ENCODE data around the gene ABT1. TPM values are rescaled to one million over a fixed set of nuclear protein-coding genes. Genes with fewer than 3 reads are reported as not detected.

ABT1 gene
- polyA plus RNA-seq, 1 experiment: 18.4 TPM

DNA sequence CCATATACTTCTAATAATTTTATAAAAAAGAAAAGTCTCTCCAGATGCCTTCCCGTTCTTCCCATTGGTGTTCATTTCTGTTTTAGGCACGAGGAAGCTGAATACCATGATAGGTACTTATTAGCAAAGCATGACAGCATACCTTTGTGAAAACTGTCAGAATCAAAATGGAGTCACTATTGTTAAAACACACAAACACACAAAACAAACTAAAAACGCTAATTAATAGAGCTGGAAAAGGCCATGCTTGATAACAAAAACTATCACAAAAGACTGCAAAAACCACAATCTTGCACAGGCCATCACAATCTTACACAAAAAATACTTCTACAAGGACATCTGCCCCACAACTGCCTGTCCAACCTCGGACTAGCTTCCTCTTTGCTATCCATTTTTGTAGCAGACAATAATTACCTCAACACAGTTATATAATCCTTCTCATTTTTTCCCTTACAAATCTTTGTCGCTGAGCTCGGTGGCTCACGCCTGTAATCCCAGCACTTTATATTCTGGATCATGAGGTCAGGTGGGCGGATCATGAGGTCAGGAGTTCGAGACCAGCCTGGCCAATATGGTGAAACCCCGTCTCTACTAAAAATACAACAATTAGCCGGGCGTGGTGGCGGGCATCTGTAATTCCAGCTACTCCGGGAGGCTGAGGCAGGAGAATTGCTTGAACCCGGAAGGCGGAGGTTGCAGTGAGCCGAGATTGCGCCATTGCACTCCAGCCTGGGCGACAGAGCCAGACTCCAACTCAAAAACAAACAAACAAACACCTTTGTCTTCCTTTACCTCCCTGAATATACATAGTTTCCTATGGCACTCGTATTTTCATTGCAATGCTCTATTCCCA, 3.2 kb upstream of the ABT1 start:
- POLR2A ChIA-PET: no interaction called here
- Histone ChIP-seq H3K27me3 (ENCODE audit: control insufficient read depth, insufficient read depth, low read length) (no peaks in the 10 kb centered on the region), H3K36me3 (ENCODE audit: control insufficient read depth, insufficient read depth, low read length) (peaks cover 4% of the 10 kb centered on the region), H3K4me3 (ENCODE audit: low read depth, low read length) (no peak overlapping the region)
- no peak for DNase-seq (ENCODE audit: low read depth)
- TF ChIP-seq, protein P1, sequence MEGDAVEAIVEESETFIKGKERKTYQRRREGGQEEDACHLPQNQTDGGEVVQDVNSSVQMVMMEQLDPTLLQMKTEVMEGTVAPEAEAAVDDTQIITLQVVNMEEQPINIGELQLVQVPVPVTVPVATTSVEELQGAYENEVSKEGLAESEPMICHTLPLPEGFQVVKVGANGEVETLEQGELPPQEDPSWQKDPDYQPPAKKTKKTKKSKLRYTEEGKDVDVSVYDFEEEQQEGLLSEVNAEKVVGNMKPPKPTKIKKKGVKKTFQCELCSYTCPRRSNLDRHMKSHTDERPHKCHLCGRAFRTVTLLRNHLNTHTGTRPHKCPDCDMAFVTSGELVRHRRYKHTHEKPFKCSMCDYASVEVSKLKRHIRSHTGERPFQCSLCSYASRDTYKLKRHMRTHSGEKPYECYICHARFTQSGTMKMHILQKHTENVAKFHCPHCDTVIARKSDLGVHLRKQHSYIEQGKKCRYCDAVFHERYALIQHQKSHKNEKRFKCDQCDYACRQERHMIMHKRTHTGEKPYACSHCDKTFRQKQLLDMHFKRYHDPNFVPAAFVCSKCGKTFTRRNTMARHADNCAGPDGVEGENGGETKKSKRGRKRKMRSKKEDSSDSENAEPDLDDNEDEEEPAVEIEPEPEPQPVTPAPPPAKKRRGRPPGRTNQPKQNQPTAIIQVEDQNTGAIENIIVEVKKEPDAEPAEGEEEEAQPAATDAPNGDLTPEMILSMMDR (IDR thresholded peaks at IDR 0.05; ENCODE audit: insufficient read depth, low read depth, low read length): no peak
- CTCF ChIA-PET: interaction anchor here (0.9 to 3.8 kb wide), 6 partner anchors 9 to 260 kb away, joined by 3 to 51 read pairs (median 8); no protein-coding TSS in a partner anchor

DNA sequence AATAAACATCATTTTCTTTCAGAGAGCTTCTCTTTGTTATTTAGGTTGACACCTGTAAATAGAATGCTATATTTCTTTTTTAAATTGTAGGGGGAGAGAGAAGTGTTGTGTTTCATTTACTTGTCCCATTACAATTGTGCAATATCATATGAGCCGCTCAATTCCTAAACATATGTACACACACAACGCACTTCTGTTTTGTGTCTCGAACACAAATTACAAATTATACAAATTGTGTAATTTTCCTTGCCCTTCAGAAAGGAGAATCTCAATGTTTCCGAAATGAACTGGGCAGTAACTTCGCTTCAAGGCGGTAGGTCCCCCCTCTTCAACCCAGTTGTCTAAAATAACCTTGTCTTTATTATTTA, 2.6 kb upstream of the ABT1 start:
- ChIA-PET POLR2A (no interaction called here), CTCF (interaction anchor here (0.9 to 3.8 kb wide), 5 partner anchors 10 to 261 kb away, joined by 3 to 51 read pairs (median 12); no protein-coding TSS in a partner anchor)
- no peak overlapping the region for H3K4me3 ChIP-seq (ENCODE audit: low read depth, low read length)
- no peak for DNase-seq (ENCODE audit: low read depth)
- H3K27me3 ChIP-seq (ENCODE audit: control insufficient read depth, insufficient read depth, low read length): no peaks in the 10 kb centered on the region
- TF ChIP-seq, protein P1 (IDR thresholded peaks at IDR 0.05; ENCODE audit: insufficient read depth, low read depth, low read length): no peak
- peaks cover 4% of the 10 kb centered on the region for H3K36me3 ChIP-seq (ENCODE audit: control insufficient read depth, insufficient read depth, low read length)

DNA sequence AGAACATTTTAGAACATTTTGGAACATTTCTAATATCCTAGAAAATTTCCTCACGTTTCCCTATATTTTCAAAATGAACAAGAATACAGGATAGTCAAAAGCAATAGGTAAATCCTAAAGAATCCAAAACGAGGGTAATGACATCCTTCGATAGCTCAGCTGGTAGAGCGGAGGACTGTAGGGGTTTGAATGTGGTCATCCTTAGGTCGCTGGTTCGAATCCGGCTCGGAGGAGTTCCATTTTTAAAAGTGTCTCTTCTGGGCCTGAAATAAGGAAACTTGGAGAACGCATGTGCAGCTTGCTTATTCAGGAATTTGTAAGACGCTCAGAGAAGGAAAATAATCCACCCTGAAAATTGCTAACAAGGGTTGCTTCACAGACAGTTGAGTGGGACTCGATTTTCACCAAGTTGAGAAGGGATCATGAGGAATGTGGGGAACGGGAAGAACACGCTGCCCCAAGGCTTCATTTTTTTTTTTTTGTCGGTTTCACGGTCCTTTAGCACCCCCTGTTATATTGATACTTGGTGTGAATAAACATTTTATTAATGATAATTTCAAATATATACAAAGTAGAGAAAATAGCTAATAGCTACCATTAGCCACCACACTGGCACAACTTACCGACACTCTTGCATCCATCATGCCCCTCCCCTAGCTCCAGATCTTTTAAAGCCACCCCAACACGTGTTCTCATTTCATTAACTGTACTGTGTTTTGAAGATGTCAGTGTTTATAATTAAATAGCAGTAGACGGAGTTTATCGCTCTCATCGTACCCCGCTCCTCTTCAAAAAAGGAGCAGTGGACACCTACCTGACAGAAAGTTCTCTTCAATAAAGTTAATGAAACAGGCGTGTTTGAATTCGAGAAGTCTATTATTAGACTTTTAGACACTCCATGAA, 1.8 kb upstream of the ABT1 start:
- TF ChIP-seq, protein P1 (IDR thresholded peaks at IDR 0.05; ENCODE audit: insufficient read depth, low read depth, low read length): no peak
- H3K27me3 ChIP-seq (ENCODE audit: control insufficient read depth, insufficient read depth, low read length): no peaks in the 10 kb centered on the region
- POLR2A ChIA-PET: no interaction called here
- peak overlapping the region; percentile 55; the same call in 1 of the 2 replicates for H3K4me3 ChIP-seq (ENCODE audit: low read depth, low read length)
- no peak for DNase-seq (ENCODE audit: low read depth)
- H3K36me3 ChIP-seq (ENCODE audit: control insufficient read depth, insufficient read depth, low read length): peaks cover 4% of the 10 kb centered on the region
- CTCF ChIA-PET: interaction anchor here (0.6 to 3.8 kb wide), 39 partner anchors 11 to 548 kb away, joined by 3 to 51 read pairs (median 4); partner anchors contain the start of gene HMGN4

DNA sequence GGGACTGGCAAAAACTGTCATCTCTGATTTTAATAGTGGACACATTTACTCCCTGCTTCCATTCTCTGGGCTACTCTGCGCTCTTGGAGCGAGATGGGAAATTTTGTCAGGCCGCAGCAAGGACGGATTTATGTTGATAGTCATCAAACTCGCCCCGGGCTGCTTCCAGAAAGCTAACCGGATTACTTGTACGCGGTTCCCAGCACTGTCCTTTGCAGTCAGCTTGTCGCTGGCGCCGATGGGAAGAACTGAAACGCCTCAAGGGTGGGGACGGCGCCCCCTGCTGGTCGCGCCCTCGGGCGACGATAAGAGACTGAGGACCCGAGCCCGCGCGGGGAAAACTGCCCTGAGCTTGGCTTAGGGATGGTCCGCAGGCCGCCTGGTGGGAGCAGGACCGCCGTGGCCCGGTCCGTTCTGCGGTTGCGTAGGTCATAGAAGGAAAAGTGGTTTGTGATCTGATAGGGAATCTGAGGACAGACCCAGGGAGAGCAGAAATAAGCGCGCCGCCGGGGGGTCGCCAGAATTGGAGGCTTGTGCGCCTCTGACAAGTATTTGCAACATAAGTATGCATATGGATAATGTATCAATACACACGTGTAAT, 984 bp upstream of the ABT1 start:
- Histone ChIP-seq H3K27me3 (ENCODE audit: control insufficient read depth, insufficient read depth, low read length) (no peaks in the 10 kb centered on the region), H3K4me3 (ENCODE audit: low read depth, low read length) (peak overlapping the region; percentile 55), H3K36me3 (ENCODE audit: control insufficient read depth, insufficient read depth, low read length) (peaks cover 4% of the 10 kb centered on the region)
- ChIA-PET POLR2A (interaction anchor here (0.6 to 0.7 kb wide), 2 partner anchors 19 to 549 kb away, joined by 3 to 4 read pairs; no protein-coding TSS in a partner anchor), CTCF (interaction anchor here (0.5 to 3.8 kb wide), 40 partner anchors 11 to 548 kb away, joined by 3 to 51 read pairs (median 4); partner anchors contain the start of gene HMGN4)
- TF ChIP-seq, protein P1 (IDR thresholded peaks at IDR 0.05; ENCODE audit: insufficient read depth, low read depth, low read length): peak; percentile 97
- DNase-seq (ENCODE audit: low read depth): no peak

Measured in BJ (cell line).